Adrenal gland (tissue), 12 donors: ENCODE data around the gene PLEKHS1. TPM values are rescaled to one million over a fixed set of nuclear protein-coding genes. Genes with fewer than 3 reads are reported as not detected.

ENCODE experiments used
- DNase-seq, 7 donors: peaks; one replicate each; pipeline ENCODE4 v3.0.0-alpha.2; 2019 to 2020
- H3K27ac ChIP-seq, 5 donors: fragments of 200-600 bp; sonication (generic) in 4 of 5; 1 replicate in 3 of 5; 2 replicates in 2 of 5; pipeline versions ENCODE4 v1.5.1 to v1.8.0; 2016 to 2020; ENCODE audit warnings: mild to moderate bottlenecking in 1 of 5
- H3K27me3 ChIP-seq: fragments of 200-600 bp; 2 replicates; pipeline ENCODE4 v1.8.0; 2021
- H3K36me3 ChIP-seq, 2 donors: fragments of 200-600 bp; replicated peaks in 1 of 2; 1 replicate in 1 of 2; 2 replicates in 1 of 2; pipeline versions ENCODE4 v1.5.1 to v1.8.0; 2018 to 2022
- H3K4me1 ChIP-seq, 2 donors: fragments of 200-600 bp; replicated peaks in 1 of 2; 1 replicate in 1 of 2; 2 replicates in 1 of 2; pipeline versions ENCODE4 v1.5.1 to v1.8.0; 2018 to 2021
- H3K4me3 ChIP-seq, 4 donors: fragments of 200-600 bp; sonication (generic) in 3 of 4; one replicate each; pipeline ENCODE4 v1.5.1; 2016 to 2018
- H3K9me3 ChIP-seq, 3 donors: fragments of 200-600 bp; sonication (generic) in 1 of 3; replicated peaks in 1 of 3; 1 replicate in 2 of 3; 2 replicates in 1 of 3; pipeline versions ENCODE4 v1.5.1 to v1.8.0; 2016 to 2021
- CTCF ChIP-seq, 6 experiments: fragments of 450-650 bp in 4 of 6; fragments of 200-600 bp in 2 of 6; sonication (generic) in 1 of 6; IDR thresholded peaks; 1 replicate in 5 of 6; 2 replicates in 1 of 6; pipeline versions ENCODE4 v1.5.1 to v1.8.0; 2016 to 2021; ENCODE audit warnings: antibody characterized with exemption in 6 of 6, mild to moderate bottlenecking in 2 of 6, moderate library complexity in 1 of 6
- POLR2A ChIP-seq, 2 donors: fragments of 450-650 bp; IDR thresholded peaks; one replicate each; pipeline ENCODE4 v1.6.1; 2017; ENCODE audit warnings: antibody characterized with exemption in 2 of 2, mild to moderate bottlenecking in 2 of 2, moderate library complexity in 1 of 2
- WGBS, 4 donors: extraction: QIAGEN DNeasy Blood & Tissue Kit in 2 of 4; methylation state at CpG; one replicate each; pipeline versions ENCODE4 v1.1.5 to v1.1.7; 2013 to 2017; 5-methylcytosine and 5-hydroxymethylcytosine counted together
- intact Hi-C, 2 donors: fragments of 100-400 bp; cut with DNase I; formaldehyde crosslinking; loops; one replicate each; pipeline versions ENCODE4 v1.14.1 to v1.15.0; 2022 to 2023
- polyA plus RNA-seq, 3 donors: library from polyadenylated mRNA; stranded (reverse); fragments of 200-250 nt in 2 of 3; fragments of 350-450 nt in 1 of 3; fragmentation: Illumina TruSeq in 1 of 3; extraction: RNeasy Lipid Tissue Mini Kit (QIAGEN cat#74804) in 1 of 3; gene quantifications; one replicate each; pipeline ENCODE4 v1.2.3, GENCODE V29; 2013 to 2014
- total RNA-seq, 9 donors: library from RNA; depleted of rRNA in 4 of 9; stranded (reverse); fragments of >200 nt in 4 of 9; fragments of 120-200 nt in 1 of 9; fragmentation: NEBNext Ultra II Directional in 1 of 9; extraction: Animal tissue kit (Norgen Biotek cat#: 25700) in 1 of 9; gene quantifications; one replicate each; pipeline versions ENCODE4 v1.1.0 to v1.2.4, GENCODE V29; 2013 to 2023
- donor health status: healthy with polysubstance abuse.
- donor health status: Bipolar disorder and iron deficiency.
- donor health status: DM: yes; HTN: yes; CAD: no.
- donor health status: DM: no; HTN: no; CAD: no.
- donor health status: DM: no; HTN: no; CAD: no.
- donor health status: DM: yes; HTN: yes; CAD: no.

The PLEKHS1 gene
- total and polyA plus RNA-seq, 12 donors: 0.13 TPM; not detected in 11

- WGBS, 4 donors: 81 to 96% (median 95%) methylated on average over 4 of the region's 4 CpGs
- H3K4me1 ChIP-seq: no peaks in the 10 kb centered on the region
- no peak for TF ChIP-seq CTCF (IDR thresholded peaks at IDR 0.05)
- TF ChIP-seq POLR2A (IDR thresholded peaks at IDR 0.05): no peak
- peaks cover 0 to 16% of the 10 kb centered on the region in 2 donors for H3K36me3 ChIP-seq
- H3K9me3 ChIP-seq: no peaks in the 10 kb centered on the region
- H3K4me3 ChIP-seq: no peak overlapping the region
- no peaks in the 10 kb centered on the region for H3K27me3 ChIP-seq
- no peak for DNase-seq
- intact Hi-C loops: no loop called here
- H3K27ac ChIP-seq: no peak overlapping the region
Measured at GRCh38 chr10:113733635-113734034, 17.8 kb upstream of the PLEKHS1 start.

- intact Hi-C loops: no loop called here
- H3K4me1 ChIP-seq: no peaks in the 10 kb centered on the region
- DNase-seq: no peak
Measured at GRCh38 chr10:113735913-113736312, 15.6 kb upstream of the PLEKHS1 start.

GRCh38 chr10:113736576-113736975 lies 14.9 kb upstream of the PLEKHS1 start:
- TF ChIP-seq CTCF (IDR thresholded peaks at IDR 0.05) (no peak), POLR2A (IDR thresholded peaks at IDR 0.05) (no peak)
- intact Hi-C loops: no loop called here
- no peak overlapping the region for H3K27ac ChIP-seq

More at GRCh38 chr10:113735913-113736312, 15.6 kb upstream of the PLEKHS1 start:
- TF ChIP-seq POLR2A (IDR thresholded peaks at IDR 0.05): no peak
- no peak for TF ChIP-seq CTCF (IDR thresholded peaks at IDR 0.05)
- Histone ChIP-seq H3K36me3 (no peaks in the 10 kb centered on the region), H3K9me3 (no peaks in the 10 kb centered on the region), H3K27me3 (no peaks in the 10 kb centered on the region), H3K27ac (no peak overlapping the region), H3K4me3 (no peak overlapping the region)
- WGBS, 4 donors: 10 to 31% (median 26%) methylated on average over 2 of the region's 2 CpGs

GRCh38 chr10:113739031-113739430 lies 12.5 kb upstream of the PLEKHS1 start:
- DNase-seq: no peak
- 65 to 73% (median 68%) methylated on average over 4 of the region's 4 CpGs for WGBS, 4 donors

More at GRCh38 chr10:113736576-113736975, 14.9 kb upstream of the PLEKHS1 start:
- Histone ChIP-seq H3K4me3 (no peak overlapping the region), H3K27me3 (no peaks in the 10 kb centered on the region), H3K4me1 (no peaks in the 10 kb centered on the region), H3K9me3 (no peaks in the 10 kb centered on the region), H3K36me3 (no peaks in the 10 kb centered on the region)
- no peak for DNase-seq
- WGBS, 4 donors: 35 to 38% (median 36%) methylated on average over 1 of the region's 1 CpG

More at GRCh38 chr10:113739031-113739430, 12.5 kb upstream of the PLEKHS1 start:
- intact Hi-C loops: no loop called here
- Histone ChIP-seq H3K36me3 (no peaks in the 10 kb centered on the region), H3K4me3 (no peak overlapping the region), H3K27ac (no peak overlapping the region), H3K9me3 (no peaks in the 10 kb centered on the region), H3K27me3 (no peaks in the 10 kb centered on the region), H3K4me1 (no peaks in the 10 kb centered on the region)
- no peak for TF ChIP-seq CTCF (IDR thresholded peaks at IDR 0.05)
- TF ChIP-seq POLR2A (IDR thresholded peaks at IDR 0.05): no peak
